Neural cell (in vitro differentiated cells): ENCODE results near the gene TP53I3. TPM values are rescaled to one million over a fixed set of nuclear protein-coding genes. Genes with fewer than 3 reads are reported as not detected.
"Not testable (repeated sequence)": the region's sequence is repeated elsewhere in the genome, so short reads cannot be mapped to it uniquely, and the experiment has no call there.

Experiments used
- H2AFZ ChIP-seq: fragments of 200-600, 300-800 bp; sonication (generic), shearing (Covaris generic); 2 replicates; pipeline ENCODE4 v1.6.0; 2014; ENCODE audit warnings: low read depth, mild to moderate bottlenecking, antibody characterized with exemption, low read length, moderate library complexity
- H3F3A ChIP-seq: fragments of 200-600 bp; shearing (Covaris generic); 2 replicates; pipeline ENCODE4 v1.6.1; 2016; ENCODE audit warnings: mild to moderate bottlenecking, moderate library complexity, mixed read lengths, antibody characterized with exemption, low read length; ENCODE audit not compliant: insufficient read depth, poor library complexity, severe bottlenecking
- H3K27ac ChIP-seq: fragments of 200-600, 300-800 bp; sonication (generic), shearing (Covaris generic); 2 replicates; pipeline ENCODE4 v1.5.1; 2014; ENCODE audit warnings: mild to moderate bottlenecking, low read length, moderate library complexity
- H3K27me3 ChIP-seq: fragments of 300-800, 200-600 bp; sonication (generic), shearing (Covaris generic); 2 replicates; pipeline ENCODE4 v1.6.0; 2014; ENCODE audit warnings: mild to moderate bottlenecking, low read depth, low read length, moderate library complexity; ENCODE audit not compliant: insufficient read depth
- H3K36me3 ChIP-seq: fragments of 300-800, 200-600 bp; sonication (generic), shearing (Covaris generic); 2 replicates; pipeline ENCODE4 v1.5.1; 2014; ENCODE audit warnings: mild to moderate bottlenecking, antibody characterized with exemption, low read length, moderate library complexity; ENCODE audit not compliant: insufficient read depth
- H3K4me2 ChIP-seq: fragments of 300-800, 200-600 bp; sonication (generic), shearing (Covaris generic); 2 replicates; pipeline ENCODE4 v1.6.0; 2014; ENCODE audit warnings: mild to moderate bottlenecking, low read length
- H3K4me3 ChIP-seq: fragments of 300-800, 200-600 bp; sonication (generic), shearing (Covaris generic); 2 replicates; pipeline ENCODE4 v1.5.1; 2014; ENCODE audit warnings: mild to moderate bottlenecking, low read length, moderate library complexity
- H3K79me2 ChIP-seq: fragments of 200-600 bp; shearing (Covaris generic); replicated peaks from 2 replicates; pipeline ENCODE4 v1.6.0; 2014; ENCODE audit warnings: mild to moderate bottlenecking, low read length, moderate library complexity; ENCODE audit not compliant: insufficient read depth
- H3K9ac ChIP-seq: fragments of 300-800, 200-600 bp; sonication (generic), shearing (Covaris generic); 2 replicates; pipeline ENCODE4 v1.6.1; 2016; ENCODE audit warnings: mild to moderate bottlenecking, low read length, mixed read lengths
- H3K9me2 ChIP-seq: fragments of 200-600 bp; shearing (Covaris generic); 2 replicates; pipeline ENCODE4 v1.6.1; 2016; ENCODE audit warnings: mild to moderate bottlenecking, low read length, mixed read lengths; ENCODE audit not compliant: insufficient read depth
- H3K9me3 ChIP-seq: fragments of 200-600, 300-800 bp; sonication (generic), shearing (Covaris generic); 2 replicates; pipeline ENCODE4 v1.6.1; 2016; ENCODE audit warnings: mild to moderate bottlenecking, mixed run types, low read length, moderate library complexity, mixed read lengths
- H4K20me1 ChIP-seq: fragments of 200-600 bp; shearing (Covaris generic); 2 replicates; pipeline ENCODE4 v1.6.1; 2016; ENCODE audit warnings: mild to moderate bottlenecking, mixed run types; ENCODE audit not compliant: insufficient read depth
- CTCF ChIP-seq: fragments of 450-650 bp; IDR thresholded peaks from 2 replicates; pipeline ENCODE4 v1.5.1; 2014; ENCODE audit warnings: antibody characterized with exemption, mild to moderate bottlenecking, moderate library complexity; ENCODE audit not compliant: poor library complexity, severe bottlenecking
- EP300 ChIP-seq: fragments of 450-650 bp; conservative IDR thresholded peaks from 2 replicates; pipeline ENCODE4 v1.6.1; 2014; ENCODE audit warnings: antibody characterized with exemption, mild to moderate bottlenecking, moderate library complexity; ENCODE audit not compliant: poor library complexity, severe bottlenecking
- EZH2 ChIP-seq: fragments of 200-600, 300-800 bp; shearing (Covaris generic), sonication (generic); IDR thresholded peaks from 2 replicates; pipeline ENCODE4 v1.6.1; 2014; ENCODE audit warnings: antibody characterized with exemption, low read length, borderline replicate concordance, mild to moderate bottlenecking; ENCODE audit not compliant: insufficient read depth, poor library complexity, severe bottlenecking
- MXI1 ChIP-seq: fragments of 450-650 bp; conservative IDR thresholded peaks from 2 replicates; pipeline ENCODE4 v1.6.1; 2014; ENCODE audit warnings: antibody characterized with exemption, mild to moderate bottlenecking; ENCODE audit not compliant: poor library complexity, severe bottlenecking
- POLR2AphosphoS5 ChIP-seq: IDR thresholded peaks from 2 replicates; pipeline ENCODE4 v1.6.1; 2012
- SMC3 ChIP-seq: fragments of 450-650 bp; conservative IDR thresholded peaks from 2 replicates; pipeline ENCODE4 v1.6.1; 2014; ENCODE audit warnings: antibody characterized with exemption, mild to moderate bottlenecking, moderate library complexity; ENCODE audit not compliant: poor library complexity
- TAF1 ChIP-seq: IDR thresholded peaks from 2 replicates; pipeline ENCODE4 v1.6.1; 2012; ENCODE audit warnings: low read depth
- polyA plus RNA-seq: library from polyadenylated mRNA; depleted of rRNA; stranded (reverse); fragments of >200 nt; gene quantifications from 2 replicates; pipeline ENCODE4 v1.2.3, GENCODE V29; 2014
- TF ChIP-seq, protein P1 (sequence below): IDR thresholded peaks from 2 replicates; pipeline ENCODE4 v1.6.1; 2012; ENCODE audit warnings: borderline replicate concordance

The TP53I3 gene
- polyA plus RNA-seq, 1 donor from 2014 or later: 1.8 TPM

DNA sequence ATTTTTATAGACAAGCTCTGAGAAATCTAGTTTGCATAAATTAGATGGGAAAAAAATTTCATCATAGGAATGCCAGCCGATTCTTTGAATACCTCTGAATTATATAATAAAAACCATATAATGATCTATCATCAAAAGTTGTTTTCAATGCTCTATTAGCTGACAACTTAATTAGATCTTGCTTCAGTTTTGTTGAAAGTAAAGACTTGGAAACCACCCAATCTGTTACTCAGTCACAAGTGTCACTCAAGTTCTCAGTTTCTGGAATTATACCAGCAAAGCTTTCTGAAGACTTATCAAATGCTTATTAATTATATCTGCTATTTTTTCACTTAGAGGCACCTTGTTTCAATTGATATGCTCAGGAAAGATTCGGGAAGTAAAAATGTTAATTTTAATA, 17.4 kb upstream of the TP53I3 start:
- Histone ChIP-seq H3K36me3 (no peaks in the 10 kb centered on the region), H3K27me3 (no peaks in the 10 kb centered on the region), H3K9me2 (no peaks in the 10 kb centered on the region), H3K4me2 (no peak overlapping the region), H3K4me3 (no peak overlapping the region), H2AFZ (no peak overlapping the region), H3K79me2 (no peaks in the 10 kb centered on the region), H3K9me3 (no peaks in the 10 kb centered on the region), H4K20me1 (no peaks in the 10 kb centered on the region), H3K27ac (no peak overlapping the region), H3K9ac (no peak overlapping the region), H3F3A (no peaks in the 10 kb centered on the region)
- TF ChIP-seq TAF1: no peak
- no peak for TF ChIP-seq EP300
- TF ChIP-seq MXI1: no peak
- no peak for TF ChIP-seq POLR2AphosphoS5
- TF ChIP-seq EZH2: no peak

- not testable (repeated sequence) for H3K9ac ChIP-seq, H2AFZ ChIP-seq, H3K27ac ChIP-seq, H3K4me3 ChIP-seq, H3K79me2 ChIP-seq, H3F3A ChIP-seq, H3K36me3 ChIP-seq, H3K4me2 ChIP-seq, H4K20me1 ChIP-seq, H3K27me3 ChIP-seq, H3K9me2 ChIP-seq, H3K9me3 ChIP-seq
Observed at GRCh38 chr2:24100732-24101131, 16.1 kb upstream of the TP53I3 start.

DNA sequence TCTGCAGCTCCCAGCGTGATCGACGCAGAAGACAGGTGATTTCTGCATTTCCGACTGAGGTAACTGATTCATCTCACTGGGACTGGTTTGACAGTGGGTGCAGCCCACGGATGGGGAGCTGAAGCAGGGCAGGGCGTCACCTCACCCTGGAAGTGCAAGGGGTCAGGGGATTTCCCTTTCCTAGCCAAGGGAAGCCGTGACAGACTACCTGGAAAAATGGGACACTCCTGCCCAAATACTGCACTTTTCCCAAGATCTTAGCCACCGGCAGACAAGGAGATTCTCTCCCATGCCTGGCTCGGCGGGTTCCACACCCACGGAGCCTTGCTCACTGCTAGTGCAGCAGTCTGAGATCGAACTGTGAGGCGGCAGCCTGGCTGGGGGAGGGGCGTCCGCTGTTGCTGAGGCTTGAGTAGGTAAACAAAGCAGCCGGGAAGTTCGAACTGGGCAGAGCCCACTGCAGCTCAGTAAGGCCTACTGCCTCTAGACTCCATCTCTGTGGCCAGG, 10.6 kb upstream of the TP53I3 start:
- not testable (repeated sequence) for H3K9me2 ChIP-seq, H3K9ac ChIP-seq, H3K9me3 ChIP-seq, H3K27me3 ChIP-seq, H3K4me3 ChIP-seq, H3K36me3 ChIP-seq, H2AFZ ChIP-seq, H4K20me1 ChIP-seq, H3K4me2 ChIP-seq, H3K27ac ChIP-seq, H3K79me2 ChIP-seq, H3F3A ChIP-seq

- H3K9me3 ChIP-seq, H3K27me3 ChIP-seq, H3K4me3 ChIP-seq, H3F3A ChIP-seq, H3K4me2 ChIP-seq, H3K27ac ChIP-seq, H4K20me1 ChIP-seq, H2AFZ ChIP-seq, H3K9me2 ChIP-seq, H3K9ac ChIP-seq, H3K79me2 ChIP-seq, H3K36me3 ChIP-seq: not testable (repeated sequence)
Observed at GRCh38 chr2:24093270-24093669, 8.6 kb upstream of the TP53I3 start.

DNA sequence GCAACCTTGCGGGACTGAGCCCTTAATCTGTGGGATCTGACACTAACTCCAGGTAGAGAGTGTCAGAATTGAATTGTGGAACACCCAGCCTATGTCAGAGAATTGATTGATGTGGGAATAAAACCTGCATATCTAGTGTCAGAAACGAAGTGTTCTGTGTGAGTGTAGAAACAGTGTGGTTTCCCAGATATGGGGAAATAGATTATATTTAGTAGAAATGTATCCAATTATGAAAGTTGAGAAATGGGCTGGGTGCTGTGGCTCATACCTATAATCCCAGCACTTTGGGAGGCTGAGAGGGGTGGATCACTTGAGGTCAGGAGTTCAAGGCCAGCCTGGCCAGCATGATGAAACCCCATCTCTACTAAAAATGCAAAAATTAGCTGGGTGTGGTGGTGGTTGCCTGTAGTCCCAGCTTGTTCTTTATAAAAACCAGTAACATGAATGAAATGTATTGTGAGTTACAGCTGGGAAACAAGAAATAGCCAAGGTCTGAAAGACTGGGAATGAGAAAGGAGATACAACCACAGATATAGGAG, 4.3 kb upstream of the TP53I3 start:
- Histone ChIP-seq H3K27ac (no peak overlapping the region), H3K4me3 (no peak overlapping the region), H4K20me1 (no peaks in the 10 kb centered on the region), H3K36me3 (no peaks in the 10 kb centered on the region), H2AFZ (no peak overlapping the region), H3F3A (no peaks in the 10 kb centered on the region), H3K4me2 (no peak overlapping the region), H3K27me3 (no peaks in the 10 kb centered on the region), H3K79me2 (no peaks in the 10 kb centered on the region), H3K9me2 (no peaks in the 10 kb centered on the region), H3K9me3 (no peaks in the 10 kb centered on the region), H3K9ac (no peak overlapping the region)
- TF ChIP-seq CTCF: no peak
- TF ChIP-seq SMC3: no peak
- TF ChIP-seq, protein P1, sequence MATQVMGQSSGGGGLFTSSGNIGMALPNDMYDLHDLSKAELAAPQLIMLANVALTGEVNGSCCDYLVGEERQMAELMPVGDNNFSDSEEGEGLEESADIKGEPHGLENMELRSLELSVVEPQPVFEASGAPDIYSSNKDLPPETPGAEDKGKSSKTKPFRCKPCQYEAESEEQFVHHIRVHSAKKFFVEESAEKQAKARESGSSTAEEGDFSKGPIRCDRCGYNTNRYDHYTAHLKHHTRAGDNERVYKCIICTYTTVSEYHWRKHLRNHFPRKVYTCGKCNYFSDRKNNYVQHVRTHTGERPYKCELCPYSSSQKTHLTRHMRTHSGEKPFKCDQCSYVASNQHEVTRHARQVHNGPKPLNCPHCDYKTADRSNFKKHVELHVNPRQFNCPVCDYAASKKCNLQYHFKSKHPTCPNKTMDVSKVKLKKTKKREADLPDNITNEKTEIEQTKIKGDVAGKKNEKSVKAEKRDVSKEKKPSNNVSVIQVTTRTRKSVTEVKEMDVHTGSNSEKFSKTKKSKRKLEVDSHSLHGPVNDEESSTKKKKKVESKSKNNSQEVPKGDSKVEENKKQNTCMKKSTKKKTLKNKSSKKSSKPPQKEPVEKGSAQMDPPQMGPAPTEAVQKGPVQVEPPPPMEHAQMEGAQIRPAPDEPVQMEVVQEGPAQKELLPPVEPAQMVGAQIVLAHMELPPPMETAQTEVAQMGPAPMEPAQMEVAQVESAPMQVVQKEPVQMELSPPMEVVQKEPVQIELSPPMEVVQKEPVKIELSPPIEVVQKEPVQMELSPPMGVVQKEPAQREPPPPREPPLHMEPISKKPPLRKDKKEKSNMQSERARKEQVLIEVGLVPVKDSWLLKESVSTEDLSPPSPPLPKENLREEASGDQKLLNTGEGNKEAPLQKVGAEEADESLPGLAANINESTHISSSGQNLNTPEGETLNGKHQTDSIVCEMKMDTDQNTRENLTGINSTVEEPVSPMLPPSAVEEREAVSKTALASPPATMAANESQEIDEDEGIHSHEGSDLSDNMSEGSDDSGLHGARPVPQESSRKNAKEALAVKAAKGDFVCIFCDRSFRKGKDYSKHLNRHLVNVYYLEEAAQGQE: no peak
